GM12875 (cell line): Measurements from ENCODE around the gene CSPG4.
"Not testable (repeated sequence)": the region's sequence is repeated elsewhere in the genome, so short reads cannot be mapped to it uniquely, and the experiment has no call there.

Experiments used
- H3K4me3 ChIP-seq: one replicate; pipeline ENCODE4 v1.5.1; 2011; ENCODE audit warnings: low read depth, low read length, control low read depth
- TF ChIP-seq, protein P1 (sequence below): IDR thresholded peaks from 2 replicates; pipeline ENCODE4 v1.5.1; 2011; ENCODE audit warnings: low read depth, mild to moderate bottlenecking, control low read depth, inconsistent platforms, low read length, moderate library complexity, borderline replicate concordance; ENCODE audit not compliant: insufficient read depth

Gene CSPG4, protein sequence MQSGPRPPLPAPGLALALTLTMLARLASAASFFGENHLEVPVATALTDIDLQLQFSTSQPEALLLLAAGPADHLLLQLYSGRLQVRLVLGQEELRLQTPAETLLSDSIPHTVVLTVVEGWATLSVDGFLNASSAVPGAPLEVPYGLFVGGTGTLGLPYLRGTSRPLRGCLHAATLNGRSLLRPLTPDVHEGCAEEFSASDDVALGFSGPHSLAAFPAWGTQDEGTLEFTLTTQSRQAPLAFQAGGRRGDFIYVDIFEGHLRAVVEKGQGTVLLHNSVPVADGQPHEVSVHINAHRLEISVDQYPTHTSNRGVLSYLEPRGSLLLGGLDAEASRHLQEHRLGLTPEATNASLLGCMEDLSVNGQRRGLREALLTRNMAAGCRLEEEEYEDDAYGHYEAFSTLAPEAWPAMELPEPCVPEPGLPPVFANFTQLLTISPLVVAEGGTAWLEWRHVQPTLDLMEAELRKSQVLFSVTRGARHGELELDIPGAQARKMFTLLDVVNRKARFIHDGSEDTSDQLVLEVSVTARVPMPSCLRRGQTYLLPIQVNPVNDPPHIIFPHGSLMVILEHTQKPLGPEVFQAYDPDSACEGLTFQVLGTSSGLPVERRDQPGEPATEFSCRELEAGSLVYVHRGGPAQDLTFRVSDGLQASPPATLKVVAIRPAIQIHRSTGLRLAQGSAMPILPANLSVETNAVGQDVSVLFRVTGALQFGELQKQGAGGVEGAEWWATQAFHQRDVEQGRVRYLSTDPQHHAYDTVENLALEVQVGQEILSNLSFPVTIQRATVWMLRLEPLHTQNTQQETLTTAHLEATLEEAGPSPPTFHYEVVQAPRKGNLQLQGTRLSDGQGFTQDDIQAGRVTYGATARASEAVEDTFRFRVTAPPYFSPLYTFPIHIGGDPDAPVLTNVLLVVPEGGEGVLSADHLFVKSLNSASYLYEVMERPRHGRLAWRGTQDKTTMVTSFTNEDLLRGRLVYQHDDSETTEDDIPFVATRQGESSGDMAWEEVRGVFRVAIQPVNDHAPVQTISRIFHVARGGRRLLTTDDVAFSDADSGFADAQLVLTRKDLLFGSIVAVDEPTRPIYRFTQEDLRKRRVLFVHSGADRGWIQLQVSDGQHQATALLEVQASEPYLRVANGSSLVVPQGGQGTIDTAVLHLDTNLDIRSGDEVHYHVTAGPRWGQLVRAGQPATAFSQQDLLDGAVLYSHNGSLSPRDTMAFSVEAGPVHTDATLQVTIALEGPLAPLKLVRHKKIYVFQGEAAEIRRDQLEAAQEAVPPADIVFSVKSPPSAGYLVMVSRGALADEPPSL (N-terminal part only)

DNA sequence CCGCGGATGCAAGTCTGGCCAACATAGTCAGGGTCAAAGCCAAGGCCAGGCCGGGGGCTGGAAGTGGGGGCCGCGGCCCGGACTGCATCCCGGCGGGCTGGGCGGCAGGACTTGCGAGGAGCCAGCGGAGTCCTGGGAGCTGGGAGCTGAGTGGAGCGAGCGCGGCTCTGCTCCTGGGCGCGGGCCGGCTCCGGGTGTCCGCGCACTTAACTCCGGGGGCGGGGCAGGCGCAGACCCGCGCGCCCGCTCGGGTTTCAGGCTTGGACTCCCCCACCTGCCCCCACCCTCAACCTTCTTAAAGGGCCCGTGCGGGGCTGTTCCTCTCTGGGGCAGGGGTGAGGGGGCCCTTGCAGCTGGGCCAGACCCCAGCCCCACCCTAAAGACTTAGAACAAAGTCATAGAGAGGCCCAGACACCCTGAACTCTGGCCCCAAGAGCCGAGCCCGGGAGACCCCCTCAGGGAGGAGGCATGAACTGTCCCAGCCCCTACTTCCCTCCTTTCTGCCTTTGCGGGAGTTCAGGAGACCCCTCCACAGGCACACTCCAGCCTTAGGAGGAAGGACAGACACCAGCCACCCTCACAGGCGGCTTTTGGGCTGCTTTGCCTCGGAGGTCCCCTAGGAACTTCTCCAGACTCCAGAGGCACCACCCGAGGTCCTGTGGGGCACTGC lies at the start of gene CSPG4:
CSPG4 (minus strand) TSS at position 181 of the 670 bp plus-strand sequence; CDS start at position 88, 93 bp downstream.
- H3K4me3 ChIP-seq = no peak within 1 kb of the TSS
- TF ChIP-seq, protein P1, sequence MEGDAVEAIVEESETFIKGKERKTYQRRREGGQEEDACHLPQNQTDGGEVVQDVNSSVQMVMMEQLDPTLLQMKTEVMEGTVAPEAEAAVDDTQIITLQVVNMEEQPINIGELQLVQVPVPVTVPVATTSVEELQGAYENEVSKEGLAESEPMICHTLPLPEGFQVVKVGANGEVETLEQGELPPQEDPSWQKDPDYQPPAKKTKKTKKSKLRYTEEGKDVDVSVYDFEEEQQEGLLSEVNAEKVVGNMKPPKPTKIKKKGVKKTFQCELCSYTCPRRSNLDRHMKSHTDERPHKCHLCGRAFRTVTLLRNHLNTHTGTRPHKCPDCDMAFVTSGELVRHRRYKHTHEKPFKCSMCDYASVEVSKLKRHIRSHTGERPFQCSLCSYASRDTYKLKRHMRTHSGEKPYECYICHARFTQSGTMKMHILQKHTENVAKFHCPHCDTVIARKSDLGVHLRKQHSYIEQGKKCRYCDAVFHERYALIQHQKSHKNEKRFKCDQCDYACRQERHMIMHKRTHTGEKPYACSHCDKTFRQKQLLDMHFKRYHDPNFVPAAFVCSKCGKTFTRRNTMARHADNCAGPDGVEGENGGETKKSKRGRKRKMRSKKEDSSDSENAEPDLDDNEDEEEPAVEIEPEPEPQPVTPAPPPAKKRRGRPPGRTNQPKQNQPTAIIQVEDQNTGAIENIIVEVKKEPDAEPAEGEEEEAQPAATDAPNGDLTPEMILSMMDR = no peak

- H3K4me3 ChIP-seq = not testable (repeated sequence)
These were observed 49.7 kb upstream of the CSPG4 start for GRCh38 chr15:75762357-75762718.

DNA sequence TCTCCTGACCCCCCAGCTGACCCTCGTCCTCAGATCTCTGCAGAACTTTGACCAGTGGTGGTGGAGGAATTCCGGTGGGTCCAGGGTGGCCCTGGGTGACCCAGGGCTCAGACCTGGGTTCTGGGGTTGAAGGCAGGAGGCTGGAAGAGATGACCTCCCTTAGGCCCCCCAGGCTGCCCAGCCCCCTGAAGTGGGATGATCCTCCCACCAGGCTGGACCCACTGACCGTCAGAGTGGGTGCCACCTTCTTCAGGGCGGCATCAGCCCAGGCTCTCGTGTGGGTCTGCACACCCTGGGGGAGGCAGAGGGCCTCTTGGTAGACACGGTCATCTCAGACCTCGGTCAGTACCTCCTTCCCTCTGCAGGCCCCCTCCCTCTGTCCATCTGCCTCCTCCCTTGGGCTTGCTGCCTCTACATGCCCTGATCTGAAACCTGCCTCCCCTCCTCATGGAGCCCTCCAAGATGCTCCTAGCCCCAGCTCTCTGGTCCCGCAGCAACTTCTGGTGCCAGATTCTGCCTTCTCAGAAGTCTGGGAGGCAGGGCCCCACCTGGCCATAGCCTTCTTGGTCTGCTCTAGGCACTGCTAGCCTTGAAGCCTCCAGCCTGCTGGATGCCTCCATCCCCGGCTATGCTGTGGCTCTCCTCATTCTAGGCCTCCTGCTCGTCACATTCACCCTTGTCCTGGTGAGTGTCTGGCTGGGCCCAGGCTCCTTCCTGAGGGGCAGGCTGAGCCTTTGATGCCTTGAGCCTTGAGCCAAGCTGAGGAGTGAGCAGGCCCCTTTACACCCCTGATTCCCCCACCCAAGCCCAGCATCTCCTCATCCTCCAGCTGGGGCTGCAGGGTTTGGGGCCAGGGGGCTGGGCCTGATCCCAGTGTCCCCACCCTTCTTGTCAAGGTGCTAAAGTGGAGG lies 49.1 kb upstream of the CSPG4 start:
- no peak overlapping the region for H3K4me3 ChIP-seq
- TF ChIP-seq, protein P1 = no peak

DNA sequence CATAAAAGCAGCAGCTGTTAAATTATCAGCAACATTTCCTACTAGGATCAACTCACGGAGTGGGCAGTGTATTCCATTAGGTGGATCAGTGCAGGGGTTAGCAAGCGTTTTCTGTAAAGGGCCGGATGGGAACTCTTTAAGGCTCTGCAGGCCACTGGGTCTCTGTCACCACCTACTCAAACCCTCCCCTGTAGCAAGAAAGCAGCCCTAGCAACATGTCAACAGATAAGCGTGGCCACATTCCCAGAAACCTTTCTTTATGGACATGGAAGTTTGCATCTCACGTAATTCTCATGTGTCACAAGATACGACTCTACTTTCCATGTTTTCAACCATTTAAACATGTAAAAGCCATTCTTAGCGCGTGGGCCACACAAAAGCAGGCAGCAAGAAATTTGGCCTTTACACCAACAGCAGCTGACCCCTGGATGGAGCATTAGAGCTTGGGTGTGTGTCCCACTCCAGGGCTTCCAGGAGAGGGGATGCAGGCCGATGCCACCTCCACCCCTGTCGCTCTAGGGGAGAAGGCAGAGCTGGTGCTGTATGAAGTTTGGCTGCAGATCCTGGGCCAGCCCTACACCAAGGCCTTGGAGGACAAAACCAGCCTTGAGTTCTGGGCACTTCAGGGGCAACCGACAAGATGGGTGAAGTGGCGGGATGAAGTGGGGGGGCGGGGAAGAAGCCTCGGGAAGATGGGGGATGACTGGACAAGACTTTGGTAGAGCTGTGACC lies 48.2 kb upstream of the CSPG4 start:
- TF ChIP-seq, protein P1 = no peak

GRCh38 chr15:75760131-75760520 lies 47.5 kb upstream of the CSPG4 start:
- not testable (repeated sequence) for H3K4me3 ChIP-seq

More for the DNA sequence above, 48.2 kb upstream of the CSPG4 start:
- H3K4me3 ChIP-seq = no peak overlapping the region

DNA sequence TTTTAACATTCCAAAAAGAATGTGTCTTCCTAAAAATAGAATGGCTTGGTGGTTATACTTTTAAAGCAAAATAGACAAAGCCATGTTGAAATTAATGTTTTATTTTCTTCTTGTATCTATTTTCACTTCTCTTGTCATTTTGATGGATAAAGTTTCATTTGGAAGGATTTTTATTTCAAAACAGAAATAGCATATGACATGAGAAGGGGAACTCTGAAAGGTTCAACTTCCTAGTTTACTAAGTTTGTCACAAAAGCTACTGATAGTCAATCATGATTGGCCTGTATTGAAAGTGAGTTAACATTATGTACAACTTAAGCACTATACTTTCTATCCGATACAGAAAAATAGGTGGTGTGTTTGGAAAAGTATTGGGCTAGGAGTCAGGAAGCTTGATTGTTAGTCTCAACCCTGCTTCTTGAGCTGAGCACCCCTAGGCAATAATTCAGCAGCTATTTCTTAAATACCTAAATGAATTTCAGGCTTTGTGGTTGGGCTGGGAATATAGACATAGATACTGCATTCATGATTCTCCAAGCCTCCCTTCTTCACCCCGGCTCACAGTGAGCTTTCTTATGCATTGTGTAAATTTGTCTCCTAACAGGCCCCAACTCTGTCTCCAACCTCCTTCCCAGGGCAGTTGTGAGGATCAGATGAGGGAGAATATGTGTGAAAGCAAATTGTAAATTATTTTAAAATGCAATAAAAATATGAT lies 46.9 kb upstream of the CSPG4 start:
- H3K4me3 ChIP-seq = no peak overlapping the region
- TF ChIP-seq, protein P1 = no peak
